Esophagus squamous epithelium (tissue), 4 donors: ENCODE results near the gene MICU2.

Experiments
- POLR2A ChIP-seq, 4 donors: fragments of 450-650 bp; IDR thresholded peaks; one replicate each; pipeline ENCODE4 v1.6.1; 2017; ENCODE audit warnings: antibody characterized with exemption in 4 of 4, mild to moderate bottlenecking in 4 of 4, moderate library complexity in 3 of 4
- TF ChIP-seq, protein P1 (sequence below), 6 experiments: fragments of 450-650 bp in 4 of 6; fragments of 200-600 bp in 2 of 6; sonication (generic) in 2 of 6; IDR thresholded peaks; one replicate each; pipeline ENCODE4 v1.5.1; 2016 to 2019; ENCODE audit warnings: antibody characterized with exemption in 6 of 6, mild to moderate bottlenecking in 4 of 6, moderate library complexity in 4 of 6

DNA sequence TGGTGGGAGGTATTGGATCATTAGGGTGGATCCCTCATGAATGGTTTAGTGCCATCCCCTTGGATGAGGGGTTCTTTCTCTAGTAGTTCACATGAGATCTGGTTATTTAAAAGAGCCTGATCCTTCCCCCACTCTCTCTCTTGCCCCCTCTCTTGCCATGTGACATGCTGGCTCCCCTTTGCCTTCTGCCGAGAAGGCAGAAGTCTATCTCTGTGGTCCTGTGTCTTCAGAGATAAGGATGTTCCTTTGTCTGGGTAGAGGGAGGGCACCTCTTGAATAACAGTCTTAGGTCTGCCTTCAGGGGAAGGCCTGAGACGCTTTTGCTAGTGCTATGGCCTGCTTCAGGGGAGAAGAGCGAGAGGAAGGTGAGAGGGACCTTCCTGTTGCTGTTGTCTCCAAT is 142.8 kb downstream of the MICU2 start:
- TF ChIP-seq POLR2A (IDR thresholded peaks at IDR 0.05), result no peak
- TF ChIP-seq, protein P1, sequence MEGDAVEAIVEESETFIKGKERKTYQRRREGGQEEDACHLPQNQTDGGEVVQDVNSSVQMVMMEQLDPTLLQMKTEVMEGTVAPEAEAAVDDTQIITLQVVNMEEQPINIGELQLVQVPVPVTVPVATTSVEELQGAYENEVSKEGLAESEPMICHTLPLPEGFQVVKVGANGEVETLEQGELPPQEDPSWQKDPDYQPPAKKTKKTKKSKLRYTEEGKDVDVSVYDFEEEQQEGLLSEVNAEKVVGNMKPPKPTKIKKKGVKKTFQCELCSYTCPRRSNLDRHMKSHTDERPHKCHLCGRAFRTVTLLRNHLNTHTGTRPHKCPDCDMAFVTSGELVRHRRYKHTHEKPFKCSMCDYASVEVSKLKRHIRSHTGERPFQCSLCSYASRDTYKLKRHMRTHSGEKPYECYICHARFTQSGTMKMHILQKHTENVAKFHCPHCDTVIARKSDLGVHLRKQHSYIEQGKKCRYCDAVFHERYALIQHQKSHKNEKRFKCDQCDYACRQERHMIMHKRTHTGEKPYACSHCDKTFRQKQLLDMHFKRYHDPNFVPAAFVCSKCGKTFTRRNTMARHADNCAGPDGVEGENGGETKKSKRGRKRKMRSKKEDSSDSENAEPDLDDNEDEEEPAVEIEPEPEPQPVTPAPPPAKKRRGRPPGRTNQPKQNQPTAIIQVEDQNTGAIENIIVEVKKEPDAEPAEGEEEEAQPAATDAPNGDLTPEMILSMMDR (IDR thresholded peaks at IDR 0.05), result no peak
